Hepatocyte (in vitro differentiated cells): Measurements from ENCODE around the gene ZNF274. TPM values are rescaled to one million over a fixed set of nuclear protein-coding genes. Genes with fewer than 3 reads are reported as not detected.

ENCODE experiments used
- DNase-seq: peaks from one replicate; pipeline ENCODE4 v3.0.0-alpha.2; 2016; ENCODE audit warnings: low spot score
- H2AFZ ChIP-seq: fragments of 200-600 bp; sonication (generic); 2 replicates; pipeline ENCODE4 v1.6.0; 2016; ENCODE audit warnings: antibody characterized with exemption, mild to moderate bottlenecking
- H3K27ac ChIP-seq: fragments of 200-600 bp; sonication (generic); 2 replicates; pipeline ENCODE4 v1.5.1; 2016; ENCODE audit warnings: mild to moderate bottlenecking
- H3K27me3 ChIP-seq: fragments of 200-600 bp; sonication (generic); 2 replicates; pipeline ENCODE4 v1.6.1; 2016
- H3K36me3 ChIP-seq: fragments of 200-600 bp; sonication (generic); replicated peaks from 2 replicates; pipeline ENCODE4 v1.5.1; 2016; ENCODE audit warnings: low read depth; ENCODE audit not compliant: insufficient read depth
- H3K4me1 ChIP-seq: fragments of 200-600 bp; sonication (generic); 2 replicates; pipeline ENCODE4 v1.5.1; 2016; ENCODE audit warnings: mild to moderate bottlenecking, moderate library complexity; ENCODE audit not compliant: insufficient read depth
- H3K4me2 ChIP-seq: fragments of 200-600 bp; sonication (generic); 2 replicates; pipeline ENCODE4 v1.6.0; 2016
- H3K4me3 ChIP-seq: fragments of 200-600 bp; sonication (generic); 2 replicates; pipeline ENCODE4 v1.5.1; 2016; ENCODE audit warnings: mild to moderate bottlenecking
- H3K79me2 ChIP-seq: fragments of 200-600 bp; sonication (generic); 2 replicates; pipeline ENCODE4 v1.6.0; 2017; ENCODE audit warnings: mild to moderate bottlenecking
- H3K9me2 ChIP-seq: fragments of 200-600 bp; sonication (generic); replicated peaks from 2 replicates; pipeline ENCODE4 v1.6.0; 2017; ENCODE audit warnings: mild to moderate bottlenecking; ENCODE audit not compliant: insufficient read depth
- H3K9me3 ChIP-seq: fragments of 200-600 bp; sonication (generic); 2 replicates; pipeline ENCODE4 v1.5.1; 2016; ENCODE audit warnings: low read depth, mild to moderate bottlenecking
- H4K20me1 ChIP-seq: fragments of 200-600 bp; sonication (generic); 2 replicates; pipeline ENCODE4 v1.6.0; 2016; ENCODE audit warnings: mild to moderate bottlenecking; ENCODE audit not compliant: insufficient read depth, poor library complexity, severe bottlenecking
- CTCF ChIP-seq: fragments of 200-600 bp; sonication (generic); IDR thresholded peaks from 2 replicates; pipeline ENCODE4 v1.5.1; 2016; ENCODE audit warnings: antibody characterized with exemption, mild to moderate bottlenecking; ENCODE audit not compliant: poor library complexity
- EZH2 ChIP-seq: fragments of 200-600 bp; sonication (generic); IDR thresholded peaks from 2 replicates; pipeline ENCODE4 v1.6.1; 2016; ENCODE audit warnings: antibody characterized with exemption, mild to moderate bottlenecking, borderline replicate concordance
- EZH2phosphoT487 ChIP-seq: fragments of 200-600 bp; sonication (generic); IDR thresholded peaks from one replicate; pipeline ENCODE4 v1.6.1; 2018; ENCODE audit warnings: antibody characterized with exemption, mild to moderate bottlenecking, low read depth, moderate library complexity; ENCODE audit not compliant: unreplicated experiment, severe bottlenecking
- WGBS: methylation state at CpG from one replicate; pipeline ENCODE4 v1.1.6; 2016; ENCODE audit warnings: low lambda C conversion rate; ENCODE audit errors: missing lambda C conversion rate; 5-methylcytosine and 5-hydroxymethylcytosine counted together
- polyA plus RNA-seq: library from polyadenylated mRNA; unstranded; fragments of >200 nt; fragmentation: Nextera tagmentation; extraction: Ambion mirVana; gene quantifications from 2 replicates; pipeline ENCODE4 v1.2.1, GENCODE V29; 2016
- total RNA-seq: library from RNA; depleted of rRNA; stranded (reverse); fragments of >200 nt; gene quantifications from 2 replicates; pipeline ENCODE4 v1.2.3, GENCODE V29; 2014

The ZNF274 gene
- total and polyA plus RNA-seq, 2 experiments from 2014 or later, result 28.1 to 30.8 TPM

GRCh38 chr19:58154679-58155648 lies 27.9 kb upstream of the ZNF274 start:
- H3K27ac ChIP-seq, result peak overlapping the region; percentile 99
- H3K9me2 ChIP-seq, result no peaks in the 10 kb centered on the region
- H4K20me1 ChIP-seq, result no peaks in the 10 kb centered on the region
- H3K27me3 ChIP-seq, result no peaks in the 10 kb centered on the region
- peak overlapping the region; percentile 96 for H3K4me2 ChIP-seq
- 10% methylated on average over 67 of the region's 85 CpGs for WGBS
- peaks cover 11% of the 10 kb centered on the region for H3K9me3 ChIP-seq
- H3K79me2 ChIP-seq, result peaks cover 37% of the 10 kb centered on the region
- H3K4me1 ChIP-seq, result peaks cover 12% of the 10 kb centered on the region
- H2AFZ ChIP-seq, result peak overlapping the region; percentile 99
- H3K4me3 ChIP-seq, result peak overlapping the region; percentile 93
- DNase-seq, result peak; percentile 99
- no peaks in the 10 kb centered on the region for H3K36me3 ChIP-seq
- TF ChIP-seq CTCF (peak; percentile 100), EZH2phosphoT487 (no peak), EZH2 (no peak)

GRCh38 chr19:58157045-58157728 lies 25.7 kb upstream of the ZNF274 start:
- no peak for TF ChIP-seq EZH2
- TF ChIP-seq CTCF, result no peak
- TF ChIP-seq EZH2phosphoT487, result no peak
- H3K4me2 ChIP-seq, result no peak overlapping the region
- no peak overlapping the region for H3K4me3 ChIP-seq
- H3K27me3 ChIP-seq, result no peaks in the 10 kb centered on the region
- H3K4me1 ChIP-seq, result peaks cover 12% of the 10 kb centered on the region
- peaks cover 21% of the 10 kb centered on the region for H3K79me2 ChIP-seq
- no peaks in the 10 kb centered on the region for H3K36me3 ChIP-seq
- H3K9me3 ChIP-seq, result peaks cover 10% of the 10 kb centered on the region
- no peaks in the 10 kb centered on the region for H3K9me2 ChIP-seq
- no peaks in the 10 kb centered on the region for H4K20me1 ChIP-seq
- H2AFZ ChIP-seq, result no peak overlapping the region
- WGBS, result 93% methylated on average over 36 of the region's 53 CpGs
- H3K27ac ChIP-seq, result no peak overlapping the region
- DNase-seq, result no peak

GRCh38 chr19:58166268-58166667 lies 16.6 kb upstream of the ZNF274 start:
- Histone ChIP-seq H3K36me3 (no peaks in the 10 kb centered on the region), H3K4me1 (no peaks in the 10 kb centered on the region), H3K4me3 (no peak overlapping the region), H2AFZ (no peak overlapping the region), H3K27ac (no peak overlapping the region), H3K9me2 (no peaks in the 10 kb centered on the region), H3K4me2 (no peak overlapping the region), H3K9me3 (peaks cover 11% of the 10 kb centered on the region), H3K79me2 (no peaks in the 10 kb centered on the region), H4K20me1 (no peaks in the 10 kb centered on the region), H3K27me3 (no peaks in the 10 kb centered on the region)
- 88% methylated on average over 1 of the region's 1 CpG for WGBS
- TF ChIP-seq CTCF, result no peak
- TF ChIP-seq EZH2, result no peak
- TF ChIP-seq EZH2phosphoT487, result no peak
- DNase-seq, result no peak
